Measurements from ENCODE around the gene GLB1L.

The GLB1L gene

GRCh38 chr2:219245148-219245898 lies at the start of gene GLB1L, which contains the start of gene STK16:
Gene GLB1L, minus strand, starts transcription at chr2:219245444. Its CDS starts 1,871 bp downstream, at chr2:219243573.
Gene STK16, plus strand, starts transcription at chr2:219245479. Its CDS starts 521 bp downstream, at chr2:219246000.
- no peak for TF ChIP-seq CTCF (IDR thresholded peaks at IDR 0.05; ENCODE audit: extremely low read depth, insufficient read depth, missing control alignments)
- peak; percentile 94 for DNase-seq (ENCODE audit: low spot score)
- in situ Hi-C loops (cut with MboI; ENCODE audit: low pct_unique_long_range_greater_than_20kb, low sequenced_read_pairs, unreplicated experiment): no loop called here

GRCh38 chr2:219294356-219295351 lies 49.4 kb upstream of the GLB1L start:
- peak; percentile 99 for DNase-seq (ENCODE audit: low spot score)
- in situ Hi-C loops (cut with MboI; ENCODE audit: low pct_unique_long_range_greater_than_20kb, low sequenced_read_pairs, unreplicated experiment): loop anchor here (10.0 kb wide), 1 partner anchor 120 kb away; the partner anchor contains the start of genes CNPPD1, RETREG2 and SLC23A3
- TF ChIP-seq CTCF (IDR thresholded peaks at IDR 0.05; ENCODE audit: extremely low read depth, insufficient read depth, missing control alignments): peak; percentile 99

- no peak for TF ChIP-seq CTCF (IDR thresholded peaks at IDR 0.05; ENCODE audit: extremely low read depth, insufficient read depth, missing control alignments)
- no peak for DNase-seq (ENCODE audit: low spot score)
- in situ Hi-C loops (cut with MboI; ENCODE audit: low pct_unique_long_range_greater_than_20kb, low sequenced_read_pairs, unreplicated experiment): loop anchor here (10.0 kb wide), 1 partner anchor 119 kb away; the partner anchor contains the start of genes CNPPD1, RETREG2 and SLC23A3
Observed at GRCh38 chr2:219293736-219294231, 48.5 kb upstream of the GLB1L start.

GRCh38 chr2:219292616-219293015 lies 47.4 kb upstream of the GLB1L start:
- in situ Hi-C loops (cut with MboI; ENCODE audit: low pct_unique_long_range_greater_than_20kb, low sequenced_read_pairs, unreplicated experiment): loop anchor here (10.0 kb wide), 1 partner anchor 118 kb away; the partner anchor contains the start of genes CNPPD1, RETREG2 and SLC23A3
- no peak for TF ChIP-seq CTCF (IDR thresholded peaks at IDR 0.05; ENCODE audit: extremely low read depth, insufficient read depth, missing control alignments)

GRCh38 chr2:219291910-219292490 lies 46.8 kb upstream of the GLB1L start:
- no peak for DNase-seq (ENCODE audit: low spot score)
- in situ Hi-C loops (cut with MboI; ENCODE audit: low pct_unique_long_range_greater_than_20kb, low sequenced_read_pairs, unreplicated experiment): loop anchor here (10.0 kb wide), 1 partner anchor 117 kb away; the partner anchor contains the start of genes CNPPD1, RETREG2 and SLC23A3
- TF ChIP-seq CTCF (IDR thresholded peaks at IDR 0.05; ENCODE audit: extremely low read depth, insufficient read depth, missing control alignments): no peak

More at GRCh38 chr2:219292616-219293015, 47.4 kb upstream of the GLB1L start:
- no peak for DNase-seq (ENCODE audit: low spot score)

Data from GM13977 (cell line).